Activated CD4-positive, CD25-positive, alpha-beta regulatory T cell (primary cell): ENCODE data around the gene NHLRC4.
"Not testable (repeated sequence)": the region's sequence is repeated elsewhere in the genome, so short reads cannot be mapped to it uniquely, and the experiment has no call there.

Experiments used
- DNase-seq, 4 experiments: peaks; one replicate each; lab custom pipeline; 2025; lab: John Stamatoyannopoulos, UW

NHLRC4 gene

DNA sequence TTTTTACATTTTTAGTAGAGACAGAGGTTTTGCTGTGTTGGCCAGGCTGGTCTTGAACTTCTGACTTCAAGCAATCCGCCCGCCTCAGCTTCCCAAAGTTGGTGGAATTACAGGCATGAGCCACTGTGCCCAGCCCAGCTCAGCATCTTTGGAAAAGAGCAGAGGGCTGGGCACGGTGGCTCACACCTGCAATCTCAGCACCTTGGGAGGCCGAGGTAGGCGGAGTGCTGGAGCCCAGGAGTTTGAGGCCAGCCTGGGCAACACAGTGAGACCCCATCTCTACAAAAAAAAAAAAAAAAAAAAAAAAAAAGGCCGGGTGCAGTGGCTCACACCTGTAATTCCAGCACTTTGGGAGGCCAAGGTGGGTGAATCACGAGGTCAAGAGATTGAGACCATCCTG is 30.9 kb downstream of the NHLRC4 start:
- not testable (repeated sequence) for DNase-seq

GRCh38 chr16:598823-599739 is 32.3 kb downstream of the NHLRC4 start:
- DNase-seq = no peak

- DNase-seq = no peak
Observed at GRCh38 chr16:600781-601180, 34.0 kb downstream of the NHLRC4 start.

DNA sequence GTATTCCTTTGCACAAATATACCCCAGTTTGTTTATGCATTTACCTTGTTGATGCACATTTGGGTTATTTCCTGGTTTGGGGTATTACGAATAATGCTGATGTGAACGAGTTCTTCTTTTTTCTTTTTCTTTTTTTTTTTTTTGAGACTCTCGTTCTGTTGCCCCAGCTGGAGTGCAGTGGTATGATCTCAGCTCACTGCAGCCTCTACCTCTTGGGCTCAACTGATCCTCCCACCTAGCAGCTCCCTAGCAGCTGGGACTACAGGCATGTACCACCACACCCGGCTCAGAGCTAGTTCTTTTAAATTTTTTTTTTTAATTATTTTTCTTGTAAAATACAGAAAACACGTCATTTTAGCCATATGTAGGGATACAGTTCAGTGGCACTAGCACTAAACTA is 37.1 kb downstream of the NHLRC4 start:
- no peak for DNase-seq

DNA sequence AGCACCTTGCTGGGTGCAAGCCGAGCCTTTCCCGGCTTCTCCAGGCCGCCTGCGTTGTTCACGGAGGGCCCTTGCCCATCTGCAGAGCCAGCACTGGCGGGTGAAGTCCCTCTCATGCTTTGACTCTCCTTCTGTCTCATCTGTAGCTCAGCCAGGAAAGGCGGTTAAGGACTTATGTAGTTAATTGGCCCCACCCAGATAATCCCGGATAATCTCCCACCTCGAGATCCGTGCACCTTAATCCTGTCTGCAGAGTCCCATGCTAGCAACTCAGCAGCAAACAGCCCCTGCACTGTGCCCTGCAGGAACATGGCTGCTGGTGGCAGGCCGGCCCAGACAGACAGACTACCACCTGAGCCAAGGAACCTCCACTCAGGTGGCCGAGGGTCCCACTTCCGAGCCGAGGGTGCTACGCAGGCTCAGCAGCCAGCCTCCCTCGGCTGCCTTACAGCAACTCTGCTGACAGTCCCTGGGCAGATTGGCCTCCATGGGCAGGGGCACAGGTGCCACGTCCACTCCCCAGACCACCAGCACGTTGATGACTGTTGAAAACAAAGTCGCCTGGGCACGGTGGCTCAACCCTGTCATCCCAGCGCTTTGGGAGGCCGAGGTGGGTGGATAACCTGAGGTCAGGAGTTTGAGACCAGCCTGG is 40.0 kb downstream of the NHLRC4 start:
- DNase-seq = no peak

- peak in 1 of 4 experiments; percentile 30 for DNase-seq
Observed at GRCh38 chr16:608019-608418, 41.2 kb downstream of the NHLRC4 start.

- no peak for DNase-seq
Observed at GRCh38 chr16:609316-609715, 42.5 kb downstream of the NHLRC4 start.

DNA sequence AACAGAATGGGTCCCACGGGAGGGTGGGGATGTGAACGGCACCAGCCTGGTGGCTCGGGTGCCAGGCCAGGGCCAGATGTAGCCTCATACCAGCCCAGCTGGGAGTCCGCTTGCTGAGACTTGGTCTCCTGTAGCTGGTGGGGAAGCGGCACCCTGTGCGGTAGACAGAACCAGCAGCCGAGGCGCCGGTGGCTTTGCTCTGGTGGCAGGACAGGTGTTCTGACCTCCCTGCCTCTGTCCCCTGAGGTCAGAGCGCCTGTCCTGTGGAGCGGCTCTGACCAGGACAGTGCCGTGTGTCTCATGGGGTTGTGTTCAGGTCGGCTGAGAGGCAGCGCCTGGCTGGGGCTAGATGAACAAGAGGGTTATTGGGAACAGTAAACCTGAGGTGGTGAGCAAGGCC is 43.2 kb downstream of the NHLRC4 start:
- DNase-seq = no peak

- DNase-seq = peak in 3 of 4 experiments; percentile 23 to 33 (median 27)
Observed at GRCh38 chr16:610513-611381, 43.9 kb downstream of the NHLRC4 start.

DNA sequence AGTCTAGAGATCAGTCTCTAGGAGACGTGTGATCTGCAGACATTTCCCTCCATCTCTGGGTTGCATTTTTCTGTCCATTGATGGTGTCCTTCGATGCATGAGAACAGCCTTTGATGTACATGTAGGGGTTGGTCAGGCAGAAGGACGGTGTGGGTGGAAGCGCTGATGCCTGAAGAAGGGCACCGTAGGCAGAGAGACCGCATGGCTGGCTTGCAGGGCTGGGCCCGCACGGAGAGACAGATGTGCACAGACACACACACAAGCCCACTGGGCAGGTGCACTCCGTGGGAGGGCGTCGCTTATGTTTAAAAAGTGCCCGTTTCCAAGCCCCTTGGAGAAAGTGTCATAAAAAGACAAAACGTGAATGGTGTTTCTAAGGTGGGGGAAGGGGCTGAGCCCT is 48.3 kb downstream of the NHLRC4 start:
- no peak for DNase-seq

DNA sequence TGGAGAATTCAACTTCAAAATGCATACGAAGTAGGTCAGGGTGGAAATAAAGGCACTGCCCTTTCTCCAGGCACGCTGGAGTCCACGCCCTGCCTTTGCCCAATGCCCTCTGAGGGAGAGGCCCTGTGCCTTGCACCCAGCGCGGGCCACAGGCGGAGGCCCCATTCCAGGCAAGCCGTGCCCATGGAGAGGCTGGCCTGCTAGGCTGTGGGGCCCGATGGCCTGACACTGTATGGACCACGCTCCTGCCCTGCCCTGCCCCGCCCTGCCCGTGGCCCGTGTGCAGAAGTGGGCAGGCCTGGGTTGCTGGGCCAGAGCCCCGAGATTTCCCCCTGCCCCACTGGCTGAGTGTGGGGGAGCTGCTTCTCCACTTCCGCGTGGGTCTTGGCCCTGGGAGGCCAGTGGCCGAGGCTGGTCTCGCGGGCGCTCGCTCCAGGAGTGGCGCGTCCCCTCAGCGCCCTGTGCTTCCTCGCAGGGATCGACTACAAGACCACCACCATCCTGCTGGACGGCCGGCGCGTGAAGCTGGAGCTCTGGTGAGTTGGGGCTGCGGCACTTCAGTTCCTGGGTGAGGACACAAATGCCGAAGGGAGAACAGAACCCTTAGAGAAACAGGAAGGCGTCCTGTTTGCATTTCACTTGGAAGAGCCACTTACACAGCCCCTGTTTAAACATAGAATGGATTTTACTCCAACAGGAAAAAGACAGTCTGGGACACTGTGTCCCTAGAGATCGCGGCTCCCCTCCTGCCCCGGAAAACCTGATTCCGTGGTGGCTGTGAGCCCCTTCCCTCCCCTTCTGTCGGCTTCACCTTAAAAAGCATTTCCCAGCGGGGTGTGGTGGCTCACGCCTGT is 50.2 kb downstream of the NHLRC4 start:
- no peak for DNase-seq

GRCh38 chr16:617855-618254 is 51.0 kb downstream of the NHLRC4 start:
- DNase-seq = no peak
